Measurements from ENCODE around the gene NBEA. TPM values are rescaled to one million over a fixed set of nuclear protein-coding genes. Genes with fewer than 3 reads are reported as not detected.
A peak's percentile ranks its signal among the peaks of the same experiment; 100 is the strongest.
"Not testable (repeated sequence)": the region's sequence is repeated elsewhere in the genome, so short reads cannot be mapped to it uniquely, and the experiment has no call there.

The NBEA gene
- total and polyA plus RNA-seq, 7 donors, result 0.46 to 47.6 (median 38.0) TPM

- 14 to 58% methylated on average over 3 of the region's 3 CpGs for WGBS, 2 donors
- intact Hi-C loops (cut with DNase I), result no loop called here
- Histone ChIP-seq H3K4me1 (peaks cover 0 to 19% (median 6%) of the 10 kb centered on the region in 4 donors), H3K9me3 (peaks cover 0 to 2% (median 0%) of the 10 kb centered on the region in 4 donors), H3K36me3 (no peaks in the 10 kb centered on the region), H3K27me3 (no peaks in the 10 kb centered on the region), H3K4me3 (no peak overlapping the region), H3K27ac (peak overlapping the region in 1 of 4 donors; percentile 37)
- DNase-seq, result no peak
- no peak for TF ChIP-seq EP300 (IDR thresholded peaks at IDR 0.05)
- TF ChIP-seq POLR2A (IDR thresholded peaks at IDR 0.05), result no peak
- no peak for TF ChIP-seq CTCF (IDR thresholded peaks at IDR 0.05)
- no peak for TF ChIP-seq POLR2AphosphoS5 (IDR thresholded peaks at IDR 0.05)
Measured at GRCh38 chr13:34967851-34968562, 25.9 kb downstream of the NBEA start.

GRCh38 chr13:34969539-34969938 lies 27.5 kb downstream of the NBEA start:
- H3K9me3 ChIP-seq; intact Hi-C loops (cut with DNase I); H3K4me3 ChIP-seq; H3K27me3 ChIP-seq; DNase-seq; H3K27ac ChIP-seq; H3K36me3 ChIP-seq: not testable (repeated sequence)
- H3K4me1 ChIP-seq, result peaks cover 0 to 24% (median 14%) of the 10 kb centered on the region in 4 donors
- 91 to 95% methylated on average over 2 of the region's 2 CpGs for WGBS, 2 donors

- no peaks in the 10 kb centered on the region for H3K27me3 ChIP-seq
- TF ChIP-seq CTCF (IDR thresholded peaks at IDR 0.05) (no peak), EP300 (IDR thresholded peaks at IDR 0.05) (no peak), POLR2A (IDR thresholded peaks at IDR 0.05) (no peak), POLR2AphosphoS5 (IDR thresholded peaks at IDR 0.05) (no peak)
- no peak overlapping the region for H3K4me3 ChIP-seq
- H3K27ac ChIP-seq, result no peak overlapping the region
- intact Hi-C loops (cut with DNase I), result no loop called here
- WGBS, 2 donors, result 0 to 53% methylated on average over 1 of the region's 1 CpG
- DNase-seq, result no peak
- H3K36me3 ChIP-seq, result peaks cover 0 to 3% (median 0%) of the 10 kb centered on the region in 4 donors
- peaks cover 0 to 2% (median 0%) of the 10 kb centered on the region in 4 donors for H3K9me3 ChIP-seq
- H3K4me1 ChIP-seq, result peaks cover 0 to 29% (median 19%) of the 10 kb centered on the region in 4 donors
Measured at GRCh38 chr13:34970961-34971360, 28.9 kb downstream of the NBEA start.

GRCh38 chr13:34971473-34971872 lies 29.4 kb downstream of the NBEA start:
- intact Hi-C loops (cut with DNase I), result no loop called here
- Histone ChIP-seq H3K27ac (no peak overlapping the region), H3K9me3 (peaks cover 0 to 2% (median 0%) of the 10 kb centered on the region in 4 donors), H3K4me1 (peaks cover 0 to 26% (median 19%) of the 10 kb centered on the region in 4 donors), H3K4me3 (no peak overlapping the region), H3K27me3 (no peaks in the 10 kb centered on the region), H3K36me3 (peaks cover 0 to 3% (median 0%) of the 10 kb centered on the region in 4 donors)
- no peak for TF ChIP-seq EP300 (IDR thresholded peaks at IDR 0.05)
- no peak for TF ChIP-seq POLR2AphosphoS5 (IDR thresholded peaks at IDR 0.05)
- no peak for TF ChIP-seq CTCF (IDR thresholded peaks at IDR 0.05)
- TF ChIP-seq POLR2A (IDR thresholded peaks at IDR 0.05), result no peak
- no peak for DNase-seq
- 87 to 93% methylated on average over 2 of the region's 2 CpGs for WGBS, 2 donors

- intact Hi-C loops (cut with DNase I); H3K27ac ChIP-seq; H3K4me3 ChIP-seq; H3K36me3 ChIP-seq; H3K4me1 ChIP-seq; DNase-seq; H3K9me3 ChIP-seq; H3K27me3 ChIP-seq: not testable (repeated sequence)
- WGBS, 2 donors, result 90% methylated on average over 5 of the region's 5 CpGs
Measured at GRCh38 chr13:34985199-34985598, 43.1 kb downstream of the NBEA start.

Measured in sigmoid colon (tissue), 7 donors.